Suprapubic skin (tissue), 4 donors: ENCODE results near the gene UBN2. TPM values are rescaled to one million over a fixed set of nuclear protein-coding genes. Genes with fewer than 3 reads are reported as not detected.

ENCODE experiments used
- DNase-seq, 2 donors: peaks; one replicate each; pipeline ENCODE4 v3.0.0-alpha.2; 2019; ENCODE audit warnings: low spot score in 2 of 2
- H3K27ac ChIP-seq: fragments of 200-600 bp; sonication (generic); one replicate; pipeline ENCODE4 v1.5.1; 2019
- H3K27me3 ChIP-seq: fragments of 200-600 bp; sonication (generic); one replicate; pipeline ENCODE4 v1.5.1; 2019
- H3K36me3 ChIP-seq: fragments of 200-600 bp; sonication (generic); one replicate; pipeline ENCODE4 v1.5.1; 2019
- H3K4me1 ChIP-seq: fragments of 200-600 bp; sonication (generic); one replicate; pipeline ENCODE4 v1.5.1; 2019
- H3K4me3 ChIP-seq: fragments of 200-600 bp; sonication (generic); one replicate; pipeline ENCODE4 v1.5.1; 2019; ENCODE audit warnings: mild to moderate bottlenecking
- H3K9me3 ChIP-seq: fragments of 200-600 bp; sonication (generic); one replicate; pipeline ENCODE4 v1.5.1; 2019
- EP300 ChIP-seq: sonication (generic); formaldehyde crosslinking; IDR thresholded peaks from one replicate; pipeline ENCODE4 v1.6.1; 2017; ENCODE audit warnings: antibody characterized with exemption
- POLR2A ChIP-seq, 2 donors: fragments of 450-650 bp; IDR thresholded peaks; one replicate each; pipeline ENCODE4 v1.6.1; 2017; ENCODE audit warnings: antibody characterized with exemption in 2 of 2, mild to moderate bottlenecking in 2 of 2, moderate library complexity in 2 of 2
- POLR2AphosphoS5 ChIP-seq, 3 donors: sonication (generic); formaldehyde crosslinking; IDR thresholded peaks; one replicate each; pipeline ENCODE4 v1.6.1; 2017; ENCODE audit warnings: antibody characterized with exemption in 3 of 3
- WGBS: methylation state at CpG from one replicate; pipeline ENCODE4 v1.1.5; 2018; 5-methylcytosine and 5-hydroxymethylcytosine counted together
- total RNA-seq, 4 donors: library from RNA; depleted of rRNA; stranded (reverse); fragments of >200 nt; gene quantifications; one replicate each; pipeline ENCODE4 v1.1.0, GENCODE V29; 2016
- TF ChIP-seq, protein P1 (sequence below), 2 donors: fragments of 200-600 bp in 1 of 2; fragments of 450-650 bp in 1 of 2; sonication (generic) in 1 of 2; IDR thresholded peaks; one replicate each; pipeline ENCODE4 v1.5.1; 2016 to 2019; ENCODE audit warnings: antibody characterized with exemption in 2 of 2, mild to moderate bottlenecking in 1 of 2, moderate library complexity in 1 of 2

Gene UBN2
- total RNA-seq, 4 donors from 2014 or later, result 22.4 to 60.3 (median 29.2) TPM

DNA sequence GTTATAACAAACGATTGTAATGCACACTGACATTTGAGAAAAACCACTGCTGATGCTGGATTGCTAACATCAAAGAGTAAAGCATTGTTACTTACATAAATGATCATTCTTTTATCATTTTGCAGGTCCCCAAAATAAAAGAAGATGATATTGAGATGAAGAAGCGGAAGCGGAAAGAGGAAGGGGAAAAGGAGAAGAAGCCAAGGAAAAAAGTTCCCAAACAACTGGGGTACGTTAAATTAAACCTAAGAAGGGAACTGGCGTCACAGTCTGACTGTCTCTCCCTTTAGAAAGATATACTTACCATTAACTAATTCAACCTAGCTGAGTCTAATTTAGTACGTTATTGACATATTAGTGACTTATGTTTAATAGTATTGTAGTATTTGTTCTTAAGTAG, 28.1 kb downstream of the UBN2 start:
- TF ChIP-seq EP300 (no peak), POLR2AphosphoS5 (IDR thresholded peaks at IDR 0.05) (no peak), POLR2A (IDR thresholded peaks at IDR 0.05) (no peak)
- TF ChIP-seq, protein P1, sequence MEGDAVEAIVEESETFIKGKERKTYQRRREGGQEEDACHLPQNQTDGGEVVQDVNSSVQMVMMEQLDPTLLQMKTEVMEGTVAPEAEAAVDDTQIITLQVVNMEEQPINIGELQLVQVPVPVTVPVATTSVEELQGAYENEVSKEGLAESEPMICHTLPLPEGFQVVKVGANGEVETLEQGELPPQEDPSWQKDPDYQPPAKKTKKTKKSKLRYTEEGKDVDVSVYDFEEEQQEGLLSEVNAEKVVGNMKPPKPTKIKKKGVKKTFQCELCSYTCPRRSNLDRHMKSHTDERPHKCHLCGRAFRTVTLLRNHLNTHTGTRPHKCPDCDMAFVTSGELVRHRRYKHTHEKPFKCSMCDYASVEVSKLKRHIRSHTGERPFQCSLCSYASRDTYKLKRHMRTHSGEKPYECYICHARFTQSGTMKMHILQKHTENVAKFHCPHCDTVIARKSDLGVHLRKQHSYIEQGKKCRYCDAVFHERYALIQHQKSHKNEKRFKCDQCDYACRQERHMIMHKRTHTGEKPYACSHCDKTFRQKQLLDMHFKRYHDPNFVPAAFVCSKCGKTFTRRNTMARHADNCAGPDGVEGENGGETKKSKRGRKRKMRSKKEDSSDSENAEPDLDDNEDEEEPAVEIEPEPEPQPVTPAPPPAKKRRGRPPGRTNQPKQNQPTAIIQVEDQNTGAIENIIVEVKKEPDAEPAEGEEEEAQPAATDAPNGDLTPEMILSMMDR (IDR thresholded peaks at IDR 0.05), result no peak
- H3K27me3 ChIP-seq, result no peaks in the 10 kb centered on the region
- H3K4me1 ChIP-seq, result no peaks in the 10 kb centered on the region
- WGBS, result 82% methylated on average over 6 of the region's 6 CpGs
- peaks cover 66% of the 10 kb centered on the region for H3K36me3 ChIP-seq
- H3K27ac ChIP-seq, result no peak overlapping the region
- no peak overlapping the region for H3K4me3 ChIP-seq
- no peak for DNase-seq
- no peaks in the 10 kb centered on the region for H3K9me3 ChIP-seq

DNA sequence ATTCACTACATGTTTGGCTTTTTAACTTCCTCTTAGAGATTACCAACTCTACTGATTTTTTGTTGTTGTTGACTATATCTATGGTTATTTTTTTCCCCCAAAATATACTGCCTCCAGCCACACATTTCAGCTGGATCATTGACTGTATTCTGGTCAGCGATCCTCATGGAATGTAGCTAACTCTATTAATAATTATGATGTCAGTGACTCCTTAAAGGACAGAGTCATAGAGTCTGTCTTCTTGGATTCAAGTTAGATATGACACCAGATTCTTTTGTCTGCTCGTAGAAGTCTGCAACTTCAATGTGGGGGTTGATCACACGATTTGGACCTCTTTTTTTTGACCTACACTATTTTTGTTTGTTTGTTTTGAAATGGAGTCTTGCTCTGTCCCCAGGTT, 33.2 kb downstream of the UBN2 start:
- Histone ChIP-seq H3K27ac (no peak overlapping the region), H3K27me3 (no peaks in the 10 kb centered on the region), H3K4me3 (no peak overlapping the region), H3K36me3 (peaks cover 88% of the 10 kb centered on the region), H3K9me3 (no peaks in the 10 kb centered on the region), H3K4me1 (no peaks in the 10 kb centered on the region)
- TF ChIP-seq POLR2A (IDR thresholded peaks at IDR 0.05), result no peak
- TF ChIP-seq, protein P1 (IDR thresholded peaks at IDR 0.05), result no peak
- no peak for TF ChIP-seq EP300
- no peak for TF ChIP-seq POLR2AphosphoS5 (IDR thresholded peaks at IDR 0.05)
- DNase-seq, result no peak
- WGBS, result 90% methylated on average over 3 of the region's 3 CpGs

DNA sequence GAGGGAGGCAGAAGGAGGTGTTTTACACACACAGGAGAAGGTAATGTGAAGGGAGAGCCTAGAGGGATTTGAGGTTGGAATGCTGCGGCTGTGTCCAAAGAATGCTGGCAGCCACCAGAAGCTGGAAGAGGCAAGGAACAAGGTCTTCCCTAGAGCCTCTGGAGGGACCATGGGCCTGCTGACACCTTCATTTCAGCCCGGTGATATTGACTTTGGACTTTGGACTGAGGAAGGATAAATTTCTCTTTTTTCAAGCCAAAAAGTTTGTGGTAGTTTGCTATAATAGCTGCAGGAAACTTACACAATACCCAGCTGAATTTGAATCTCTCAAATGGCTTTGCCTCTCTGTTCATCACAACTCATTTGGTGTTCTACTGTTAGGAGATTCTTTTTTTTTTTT, 34.6 kb downstream of the UBN2 start:
- peaks cover 89% of the 10 kb centered on the region for H3K36me3 ChIP-seq
- no peak for TF ChIP-seq POLR2A (IDR thresholded peaks at IDR 0.05)
- TF ChIP-seq, protein P1 (IDR thresholded peaks at IDR 0.05), result no peak
- TF ChIP-seq POLR2AphosphoS5 (IDR thresholded peaks at IDR 0.05), result no peak
- no peak for TF ChIP-seq EP300
- no peaks in the 10 kb centered on the region for H3K9me3 ChIP-seq
- WGBS, result 88% methylated on average over 2 of the region's 2 CpGs
- no peak overlapping the region for H3K27ac ChIP-seq
- no peaks in the 10 kb centered on the region for H3K4me1 ChIP-seq
- no peaks in the 10 kb centered on the region for H3K27me3 ChIP-seq
- no peak overlapping the region for H3K4me3 ChIP-seq
- no peak for DNase-seq

DNA sequence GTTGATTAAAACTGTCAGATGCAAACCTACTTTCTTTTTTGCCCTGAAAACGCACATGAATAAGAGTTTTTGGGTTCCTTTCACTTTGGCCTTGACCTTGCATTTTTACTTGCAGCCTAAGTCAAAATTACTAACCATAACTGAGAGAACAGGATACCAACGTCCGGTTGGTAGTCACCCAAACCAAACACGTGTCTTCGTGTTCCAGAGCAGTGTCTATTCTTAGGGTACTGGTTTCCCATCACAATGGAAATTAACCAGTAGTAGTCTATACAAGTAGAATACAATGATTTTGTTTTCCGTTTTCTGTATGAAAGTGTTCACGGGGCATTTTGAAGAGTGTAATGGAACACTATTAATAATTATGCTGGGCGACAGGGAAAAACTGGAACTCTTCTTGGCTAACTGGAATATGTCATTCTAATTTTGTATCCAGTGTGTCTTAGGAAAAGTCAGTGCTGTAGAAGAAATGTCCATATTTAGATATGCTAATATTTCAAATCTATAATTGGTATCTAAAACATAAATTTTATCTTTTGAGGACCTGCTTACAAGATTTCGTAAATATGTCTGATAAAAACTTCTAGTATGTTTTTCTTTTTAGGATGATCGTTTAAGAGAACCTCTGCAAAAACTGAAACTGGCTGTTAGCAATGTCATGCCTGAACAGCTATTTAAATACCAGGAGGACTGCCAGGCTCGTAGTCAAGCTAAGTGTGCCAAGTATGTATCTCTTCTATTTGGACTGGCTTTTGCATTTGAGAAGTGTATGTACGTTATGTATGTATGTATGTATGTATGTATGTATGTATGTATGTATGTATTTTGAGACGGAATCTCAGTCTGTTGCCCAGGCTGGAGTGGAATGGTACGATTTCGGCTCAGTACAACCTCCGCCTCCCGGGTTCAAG, 40.9 kb downstream of the UBN2 start:
- WGBS, result 62% methylated on average over 17 of the region's 17 CpGs
- no peak overlapping the region for H3K4me3 ChIP-seq

More for the DNA sequence above, 40.9 kb downstream of the UBN2 start:
- Histone ChIP-seq H3K4me1 (no peaks in the 10 kb centered on the region), H3K27ac (no peak overlapping the region), H3K9me3 (no peaks in the 10 kb centered on the region), H3K27me3 (no peaks in the 10 kb centered on the region), H3K36me3 (peaks cover 83% of the 10 kb centered on the region)
- TF ChIP-seq POLR2AphosphoS5 (IDR thresholded peaks at IDR 0.05) (no peak), EP300 (no peak), POLR2A (IDR thresholded peaks at IDR 0.05) (no peak)
- TF ChIP-seq, protein P1 (IDR thresholded peaks at IDR 0.05), result no peak
- no peak for DNase-seq
